GM12878 (cell line): ENCODE measurements around the gene PLEKHD1. TPM values are rescaled to one million over a fixed set of nuclear protein-coding genes. Genes with fewer than 3 reads are reported as not detected.

ENCODE experiments used
- ATAC-seq: fragments of 200-7000 bp; cut with Tn5 transposase; 3 replicates; pipeline ENCODE4 v1.9.1; 2020; ENCODE audit warnings: mild to moderate bottlenecking, moderate library complexity
- BruUV-seq: library from RNA; stranded (reverse); fragments of 400-500 nt; replicated peaks from 2 replicates; lab custom pipeline; 2021; lab: Mats Ljungman, UMichigan
- CTCF ChIA-PET: fragments of 300-600 bp; sonication (Branson Sonifier 250); formaldehyde crosslinking; extraction: SDS; loops from one replicate; lab custom pipeline; 2021; ENCODE audit warnings: inconsistent platforms; lab: Yijun Ruan, JAX
- POLR2A ChIA-PET: fragments of 350-600 bp; formaldehyde crosslinking; extraction: SDS; loops from one replicate; lab custom pipeline; 2021; ENCODE audit warnings: inconsistent platforms; lab: Charles Lee
- RAD21 ChIA-PET: fragments of 300-600 bp; sonication (Branson Sonifier 250); formaldehyde crosslinking; loops from one replicate; lab custom pipeline; 2023; ENCODE audit warnings: antibody characterized with exemption; ENCODE audit not compliant: unreplicated experiment; lab: Charles Lee
- SMC1A ChIA-PET: fragments of 300-600 bp; sonication (Branson Sonifier 250); formaldehyde crosslinking; loops from one replicate; lab custom pipeline; 2023; ENCODE audit not compliant: unreplicated experiment, uncharacterized antibody; lab: Charles Lee
- DNase-seq: peaks from one replicate; pipeline ENCODE4 v3.0.0-alpha.2; 2011; ENCODE audit warnings: low read depth, low spot score
- FAIRE-seq: peaks from 3 replicates; lab custom pipeline; 2011; peaks lifted over from hg19 to GRCh38; lab: Jason Lieb, UNC
- H2AFZ ChIP-seq: 2 replicates; pipeline ENCODE4 v1.6.0; 2011; ENCODE audit warnings: low read depth, low read length, control low read depth; ENCODE audit not compliant: control insufficient read depth
- H3K27ac ChIP-seq: 2 replicates; pipeline ENCODE4 v1.5.1; 2011; ENCODE audit warnings: control low read depth; ENCODE audit not compliant: control insufficient read depth, insufficient read depth
- H3K27me3 ChIP-seq, 2 experiments: replicated peaks in 1 of 2; 2 replicates each; pipeline versions ENCODE4 v1.6.0 to v1.6.1; 2011; ENCODE audit warnings: low read length in 1 of 2; ENCODE audit not compliant: control insufficient read depth in 2 of 2, insufficient read depth in 2 of 2
- H3K36me3 ChIP-seq, 2 experiments: 2 replicates each; pipeline ENCODE4 v1.5.1; 2011; ENCODE audit warnings: low read length in 1 of 2; ENCODE audit not compliant: control insufficient read depth in 2 of 2, insufficient read depth in 2 of 2
- H3K4me1 ChIP-seq: 2 replicates; pipeline ENCODE4 v1.6.1; 2011; ENCODE audit warnings: mild to moderate bottlenecking, low read length, moderate library complexity, mixed read lengths; ENCODE audit not compliant: control insufficient read depth, insufficient read depth
- H3K4me2 ChIP-seq: 2 replicates; pipeline ENCODE4 v1.6.0; 2011; ENCODE audit warnings: control low read depth; ENCODE audit not compliant: control insufficient read depth, insufficient read depth
- H3K4me3 ChIP-seq: fragments of 200-600 bp; sonication (generic); 2 replicates; pipeline ENCODE4 v1.5.1; 2016
- H3K79me2 ChIP-seq: 2 replicates; pipeline ENCODE4 v1.6.0; 2011; ENCODE audit warnings: low read length; ENCODE audit not compliant: control insufficient read depth, insufficient read depth
- H3K9ac ChIP-seq: 2 replicates; pipeline ENCODE4 v1.8.0; 2011; ENCODE audit warnings: low read length, control low read depth, mixed read lengths; ENCODE audit not compliant: control insufficient read depth, insufficient read depth
- H3K9me3 ChIP-seq: replicated peaks from 3 replicates; pipeline ENCODE4 v1.5.1; 2011; ENCODE audit warnings: mild to moderate bottlenecking, low read length; ENCODE audit not compliant: control insufficient read depth, insufficient read depth
- H4K20me1 ChIP-seq: 2 replicates; pipeline ENCODE4 v1.6.0; 2011; ENCODE audit not compliant: control insufficient read depth, insufficient read depth
- ATF7 ChIP-seq: fragments of 450-650 bp; IDR thresholded peaks from 2 replicates; pipeline ENCODE4 v1.6.1; 2016; ENCODE audit warnings: low read depth, mild to moderate bottlenecking
- CBFB ChIP-seq: IDR thresholded peaks from 2 replicates; pipeline ENCODE4 v1.6.1; 2016; ENCODE audit warnings: antibody characterized with exemption, low read depth
- CEBPB ChIP-seq, 2 experiments: fragments of 150-350 bp in 1 of 2; IDR thresholded peaks; 2 replicates each; pipeline ENCODE4 v1.6.1; 2012 to 2014; ENCODE audit warnings: low read depth in 2 of 2, low read length in 2 of 2, borderline replicate concordance in 1 of 2, inconsistent platforms in 1 of 2
- FOXK2 ChIP-seq: fragments of 450-650 bp; IDR thresholded peaks from 2 replicates; pipeline ENCODE4 v1.6.1; 2017; ENCODE audit warnings: mild to moderate bottlenecking, moderate library complexity
- FOXM1 ChIP-seq: IDR thresholded peaks from 2 replicates; pipeline ENCODE4 v1.6.1; 2012; ENCODE audit warnings: low read depth, mild to moderate bottlenecking, inconsistent platforms, low read length, moderate library complexity
- KAT2A ChIP-seq: conservative IDR thresholded peaks from 2 replicates; pipeline ENCODE4 v1.6.1; 2011; ENCODE audit warnings: low read depth, low read length; ENCODE audit not compliant: control insufficient read depth
- SP1 ChIP-seq: IDR thresholded peaks from one replicate; pipeline ENCODE4 v1.6.1; 2011; ENCODE audit warnings: low read depth, low read length
- SRF ChIP-seq, 2 experiments: IDR thresholded peaks; 2 replicates each; pipeline ENCODE4 v1.6.1; 2011; ENCODE audit warnings: low read depth in 2 of 2, low read length in 2 of 2, mild to moderate bottlenecking in 1 of 2, moderate library complexity in 1 of 2
- STAT3 ChIP-seq: IDR thresholded peaks from 2 replicates; pipeline ENCODE4 v1.6.1; 2011; ENCODE audit warnings: low read depth, low read length, improper control_type of control experiment
- SUZ12 ChIP-seq: fragments of 200-600 bp; sonication (generic); IDR thresholded peaks from one replicate; pipeline ENCODE4 v1.6.1; 2018; ENCODE audit warnings: antibody characterized with exemption, mild to moderate bottlenecking; ENCODE audit not compliant: unreplicated experiment
- ZSCAN29 ChIP-seq: fragments of 450-650 bp; IDR thresholded peaks from 2 replicates; pipeline ENCODE4 v1.6.1; 2017; ENCODE audit warnings: mild to moderate bottlenecking, moderate library complexity
- in situ Hi-C: fragments of 300-500 bp; cut with MboI; formaldehyde crosslinking; loops from 9 replicates; pipeline ENCODE4 v1.14.3; 2018; ENCODE audit warnings: mixed read lengths
- intact Hi-C: fragments of 100-400 bp; cut with micrococcal nuclease; formaldehyde crosslinking; loops from one replicate; pipeline ENCODE4 v1.14.2; 2022; ENCODE audit not compliant: unreplicated experiment
- polyA plus RNA-seq, 11 experiments: library from polyadenylated mRNA; depleted of rRNA in 4 of 11; unstranded in 6 of 11; stranded (reverse) in 5 of 11; fragments of >200 nt; fragmentation: Nextera tagmentation in 4 of 11; fragmentation: Illumina TruSeq in 1 of 11; extraction: Ambion mirVana in 4 of 11; extraction: Trizol in 1 of 11; gene quantifications; 1 replicate in 1 of 11; 2 replicates in 10 of 11; pipeline versions ENCODE4 v1.2.1 to v1.2.3, GENCODE V29; 2011 to 2016; ENCODE audit warnings: inconsistent platforms in 2 of 11, missing spikeins in 2 of 11, low read depth in 1 of 11
- total RNA-seq, 4 experiments: library from RNA; depleted of rRNA in 3 of 4; stranded (reverse); fragments of >200 nt in 3 of 4; fragmentation: Illumina TruSeq in 1 of 4; extraction: Trizol in 1 of 4; gene quantifications; 2 replicates each; pipeline versions ENCODE4 v1.2.1 to v1.2.3, GENCODE V29; 2013 to 2021
- TF ChIP-seq, protein P1 (sequence below): fragments of 450-650 bp; formaldehyde crosslinking; IDR thresholded peaks from 2 replicates; pipeline ENCODE4 v1.5.0; 2022; ENCODE audit warnings: mild to moderate bottlenecking, missing genetic modification characterization
- TF ChIP-seq, protein P2 (sequence below): IDR thresholded peaks from 2 replicates; pipeline ENCODE4 v1.6.1; 2011; ENCODE audit warnings: low read depth, low read length, improper control_type of control experiment, borderline replicate concordance
- TF ChIP-seq, protein P3 (sequence below): fragments of 450-650 bp; IDR thresholded peaks from 2 replicates; pipeline ENCODE4 v1.6.1; 2017; ENCODE audit warnings: antibody characterized with exemption, mild to moderate bottlenecking, moderate library complexity
- TF ChIP-seq, protein P4 (sequence below): fragments of 450-650 bp; IDR thresholded peaks from 2 replicates; pipeline ENCODE4 v1.6.1; 2016; ENCODE audit warnings: mild to moderate bottlenecking
- TF ChIP-seq, protein P5 (sequence below): fragments of 450-650 bp; IDR thresholded peaks from 2 replicates; pipeline ENCODE4 v1.6.1; 2016; ENCODE audit warnings: mild to moderate bottlenecking

Gene PLEKHD1
- total and polyA plus RNA-seq, 10 of the 15 experiments (the other 5 are each of a cell fraction or from before 2014, with no cell fraction given) = 0.01 to 0.08 (median 0.04) TPM; not detected in 6

DNA sequence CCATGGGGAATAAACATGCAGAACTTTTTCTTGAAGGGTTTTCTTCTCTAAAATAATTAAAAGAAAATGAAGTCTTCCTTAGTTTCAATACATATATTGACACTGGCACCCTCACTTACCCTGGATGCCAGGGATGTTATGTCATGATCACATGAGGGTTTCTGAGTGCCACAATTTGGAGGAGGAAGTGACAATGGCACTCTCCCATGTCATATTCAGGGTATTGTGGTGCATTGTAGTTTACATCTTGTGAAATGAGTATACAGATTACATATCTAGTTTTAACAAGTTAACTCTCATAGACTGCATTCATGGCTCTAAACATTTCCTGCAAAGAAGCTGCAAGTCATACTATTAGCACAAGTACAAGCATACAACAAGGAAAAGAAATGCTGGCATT, 52.4 kb downstream of the PLEKHD1 start:
- Histone ChIP-seq H3K4me2 (no peak overlapping the region), H3K36me3 (no peaks in the 10 kb centered on the region), H3K27me3 (no peaks in the 10 kb centered on the region; a peak in 2 of 4 replicates), H3K4me1 (peaks cover 9% of the 10 kb centered on the region), H3K9ac (no peak overlapping the region), H2AFZ (no peak overlapping the region), H3K9me3 (no peaks in the 10 kb centered on the region), H4K20me1 (no peaks in the 10 kb centered on the region), H3K27ac (no peak overlapping the region), H3K79me2 (no peaks in the 10 kb centered on the region), H3K4me3 (no peak overlapping the region)
- intact Hi-C loops (no loop called here), in situ Hi-C loops (no loop called here)
- DNase-seq = no peak
- no peak for FAIRE-seq
- no TSS peak for BruUV-seq
- RAD21 ChIA-PET = no interaction called here
- ATAC-seq = no peak
- SMC1A ChIA-PET = no interaction called here
- POLR2A ChIA-PET = no interaction called here
- CTCF ChIA-PET = interaction anchor here (0.9 to 1.2 kb wide), 2 partner anchors 16 to 546 kb away, joined by 3 read pairs; no protein-coding TSS in a partner anchor
- TF ChIP-seq FOXM1 = no peak
- no peak for TF ChIP-seq SUZ12
- TF ChIP-seq, protein P1, sequence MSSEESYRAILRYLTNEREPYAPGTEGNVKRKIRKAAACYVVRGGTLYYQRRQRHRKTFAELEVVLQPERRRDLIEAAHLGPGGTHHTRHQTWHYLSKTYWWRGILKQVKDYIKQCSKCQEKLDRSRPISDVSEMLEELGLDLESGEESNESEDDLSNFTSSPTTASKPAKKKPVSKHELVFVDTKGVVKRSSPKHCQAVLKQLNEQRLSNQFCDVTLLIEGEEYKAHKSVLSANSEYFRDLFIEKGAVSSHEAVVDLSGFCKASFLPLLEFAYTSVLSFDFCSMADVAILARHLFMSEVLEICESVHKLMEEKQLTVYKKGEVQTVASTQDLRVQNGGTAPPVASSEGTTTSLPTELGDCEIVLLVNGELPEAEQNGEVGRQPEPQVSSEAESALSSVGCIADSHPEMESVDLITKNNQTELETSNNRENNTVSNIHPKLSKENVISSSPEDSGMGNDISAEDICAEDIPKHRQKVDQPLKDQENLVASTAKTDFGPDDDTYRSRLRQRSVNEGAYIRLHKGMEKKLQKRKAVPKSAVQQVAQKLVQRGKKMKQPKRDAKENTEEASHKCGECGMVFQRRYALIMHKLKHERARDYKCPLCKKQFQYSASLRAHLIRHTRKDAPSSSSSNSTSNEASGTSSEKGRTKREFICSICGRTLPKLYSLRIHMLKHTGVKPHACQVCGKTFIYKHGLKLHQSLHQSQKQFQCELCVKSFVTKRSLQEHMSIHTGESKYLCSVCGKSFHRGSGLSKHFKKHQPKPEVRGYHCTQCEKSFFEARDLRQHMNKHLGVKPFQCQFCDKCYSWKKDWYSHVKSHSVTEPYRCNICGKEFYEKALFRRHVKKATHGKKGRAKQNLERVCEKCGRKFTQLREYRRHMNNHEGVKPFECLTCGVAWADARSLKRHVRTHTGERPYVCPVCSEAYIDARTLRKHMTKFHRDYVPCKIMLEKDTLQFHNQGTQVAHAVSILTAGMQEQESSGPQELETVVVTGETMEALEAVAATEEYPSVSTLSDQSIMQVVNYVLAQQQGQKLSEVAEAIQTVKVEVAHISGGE (CRISPR knock-in tag) = no peak
- no peak for TF ChIP-seq CBFB
- TF ChIP-seq, protein P2, sequence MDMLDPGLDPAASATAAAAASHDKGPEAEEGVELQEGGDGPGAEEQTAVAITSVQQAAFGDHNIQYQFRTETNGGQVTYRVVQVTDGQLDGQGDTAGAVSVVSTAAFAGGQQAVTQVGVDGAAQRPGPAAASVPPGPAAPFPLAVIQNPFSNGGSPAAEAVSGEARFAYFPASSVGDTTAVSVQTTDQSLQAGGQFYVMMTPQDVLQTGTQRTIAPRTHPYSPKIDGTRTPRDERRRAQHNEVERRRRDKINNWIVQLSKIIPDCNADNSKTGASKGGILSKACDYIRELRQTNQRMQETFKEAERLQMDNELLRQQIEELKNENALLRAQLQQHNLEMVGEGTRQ = no peak
- TF ChIP-seq STAT3 = no peak
- TF ChIP-seq SRF (IDR thresholded peaks at IDR 0.05; ENCODE audit: low read depth in 2 of 2, low read length in 2 of 2) = no peak
- TF ChIP-seq ATF7 = no peak
- TF ChIP-seq, protein P3, sequence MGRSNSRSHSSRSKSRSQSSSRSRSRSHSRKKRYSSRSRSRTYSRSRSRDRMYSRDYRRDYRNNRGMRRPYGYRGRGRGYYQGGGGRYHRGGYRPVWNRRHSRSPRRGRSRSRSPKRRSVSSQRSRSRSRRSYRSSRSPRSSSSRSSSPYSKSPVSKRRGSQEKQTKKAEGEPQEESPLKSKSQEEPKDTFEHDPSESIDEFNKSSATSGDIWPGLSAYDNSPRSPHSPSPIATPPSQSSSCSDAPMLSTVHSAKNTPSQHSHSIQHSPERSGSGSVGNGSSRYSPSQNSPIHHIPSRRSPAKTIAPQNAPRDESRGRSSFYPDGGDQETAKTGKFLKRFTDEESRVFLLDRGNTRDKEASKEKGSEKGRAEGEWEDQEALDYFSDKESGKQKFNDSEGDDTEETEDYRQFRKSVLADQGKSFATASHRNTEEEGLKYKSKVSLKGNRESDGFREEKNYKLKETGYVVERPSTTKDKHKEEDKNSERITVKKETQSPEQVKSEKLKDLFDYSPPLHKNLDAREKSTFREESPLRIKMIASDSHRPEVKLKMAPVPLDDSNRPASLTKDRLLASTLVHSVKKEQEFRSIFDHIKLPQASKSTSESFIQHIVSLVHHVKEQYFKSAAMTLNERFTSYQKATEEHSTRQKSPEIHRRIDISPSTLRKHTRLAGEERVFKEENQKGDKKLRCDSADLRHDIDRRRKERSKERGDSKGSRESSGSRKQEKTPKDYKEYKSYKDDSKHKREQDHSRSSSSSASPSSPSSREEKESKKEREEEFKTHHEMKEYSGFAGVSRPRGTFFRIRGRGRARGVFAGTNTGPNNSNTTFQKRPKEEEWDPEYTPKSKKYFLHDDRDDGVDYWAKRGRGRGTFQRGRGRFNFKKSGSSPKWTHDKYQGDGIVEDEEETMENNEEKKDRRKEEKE = no peak
- TF ChIP-seq CEBPB (IDR thresholded peaks at IDR 0.05; ENCODE audit: borderline replicate concordance in 1 of 2, low read depth in 2 of 2, low read length in 2 of 2) = no peak
- TF ChIP-seq, protein P4, sequence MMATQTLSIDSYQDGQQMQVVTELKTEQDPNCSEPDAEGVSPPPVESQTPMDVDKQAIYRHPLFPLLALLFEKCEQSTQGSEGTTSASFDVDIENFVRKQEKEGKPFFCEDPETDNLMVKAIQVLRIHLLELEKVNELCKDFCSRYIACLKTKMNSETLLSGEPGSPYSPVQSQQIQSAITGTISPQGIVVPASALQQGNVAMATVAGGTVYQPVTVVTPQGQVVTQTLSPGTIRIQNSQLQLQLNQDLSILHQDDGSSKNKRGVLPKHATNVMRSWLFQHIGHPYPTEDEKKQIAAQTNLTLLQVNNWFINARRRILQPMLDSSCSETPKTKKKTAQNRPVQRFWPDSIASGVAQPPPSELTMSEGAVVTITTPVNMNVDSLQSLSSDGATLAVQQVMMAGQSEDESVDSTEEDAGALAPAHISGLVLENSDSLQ = no peak
- TF ChIP-seq, protein P5, sequence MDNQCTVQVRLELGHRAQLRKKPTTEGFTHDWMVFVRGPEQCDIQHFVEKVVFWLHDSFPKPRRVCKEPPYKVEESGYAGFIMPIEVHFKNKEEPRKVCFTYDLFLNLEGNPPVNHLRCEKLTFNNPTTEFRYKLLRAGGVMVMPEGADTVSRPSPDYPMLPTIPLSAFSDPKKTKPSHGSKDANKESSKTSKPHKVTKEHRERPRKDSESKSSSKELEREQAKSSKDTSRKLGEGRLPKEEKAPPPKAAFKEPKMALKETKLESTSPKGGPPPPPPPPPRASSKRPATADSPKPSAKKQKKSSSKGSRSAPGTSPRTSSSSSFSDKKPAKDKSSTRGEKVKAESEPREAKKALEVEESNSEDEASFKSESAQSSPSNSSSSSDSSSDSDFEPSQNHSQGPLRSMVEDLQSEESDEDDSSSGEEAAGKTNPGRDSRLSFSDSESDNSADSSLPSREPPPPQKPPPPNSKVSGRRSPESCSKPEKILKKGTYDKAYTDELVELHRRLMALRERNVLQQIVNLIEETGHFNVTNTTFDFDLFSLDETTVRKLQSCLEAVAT = no peak
- TF ChIP-seq FOXK2 = no peak
- no peak for TF ChIP-seq SP1
- TF ChIP-seq ZSCAN29 = no peak
- TF ChIP-seq KAT2A = no peak
